GM21825 (cell line): ENCODE measurements around the gene RCOR1.
"Not testable (repeated sequence)": the region's sequence is repeated elsewhere in the genome, so short reads cannot be mapped to it uniquely, and the experiment has no call there.

Source experiments
- ATAC-seq: cut with Tn5 transposase; IDR thresholded peaks from one replicate; pipeline ENCODE4 v1.9.1; 2021; ENCODE audit warnings: mild to moderate bottlenecking, moderate library complexity; ENCODE audit not compliant: unreplicated experiment

RCOR1 gene

GRCh38 chr14:102591372-102591943 lies 991 bp upstream of the RCOR1 start:
- ATAC-seq, result no peak

GRCh38 chr14:102592763-102593060 lies 263 bp downstream of the RCOR1 start:
- peak; percentile 7 for ATAC-seq

- peak; percentile 16 for ATAC-seq
Observed at GRCh38 chr14:102593061-102593824, 794 bp downstream of the RCOR1 start.

- ATAC-seq, result no peak
Observed at GRCh38 chr14:102593825-102594137, 1.3 kb downstream of the RCOR1 start.

GRCh38 chr14:102594514-102595175 lies 2.2 kb downstream of the RCOR1 start:
- ATAC-seq, result no peak

- ATAC-seq, result no peak
Observed at GRCh38 chr14:102601378-102601925, 9.0 kb downstream of the RCOR1 start.

GRCh38 chr14:102602421-102603292 lies 10.2 kb downstream of the RCOR1 start:
- no peak for ATAC-seq

- ATAC-seq, result no peak
Observed at GRCh38 chr14:102603293-102603907, 11.0 kb downstream of the RCOR1 start.

GRCh38 chr14:102604183-102604582 lies 11.7 kb downstream of the RCOR1 start:
- ATAC-seq, result no peak

GRCh38 chr14:102605029-102605428 lies 12.6 kb downstream of the RCOR1 start:
- no peak for ATAC-seq

GRCh38 chr14:102606296-102606695 lies 13.8 kb downstream of the RCOR1 start:
- no peak for ATAC-seq

GRCh38 chr14:102608064-102608446 lies 15.6 kb downstream of the RCOR1 start:
- ATAC-seq, result peak; percentile 43

- no peak for ATAC-seq
Observed at GRCh38 chr14:102610968-102611811, 18.7 kb downstream of the RCOR1 start.

- ATAC-seq, result no peak
Observed at GRCh38 chr14:102616318-102616717, 23.9 kb downstream of the RCOR1 start.

- ATAC-seq, result no peak
Observed at GRCh38 chr14:102616799-102617198, 24.4 kb downstream of the RCOR1 start.

GRCh38 chr14:102619012-102619411 lies 26.6 kb downstream of the RCOR1 start:
- not testable (repeated sequence) for ATAC-seq

- ATAC-seq, result no peak
Observed at GRCh38 chr14:102620413-102620812, 28.0 kb downstream of the RCOR1 start.

- no peak for ATAC-seq
Observed at GRCh38 chr14:102622262-102622885, 29.9 kb downstream of the RCOR1 start.

- no peak for ATAC-seq
Observed at GRCh38 chr14:102624666-102625065, 32.2 kb downstream of the RCOR1 start.
